ENCODE measurements around the gene HECTD3.

The HECTD3 gene

GRCh38 chr1:44995467-44996238 is 15.5 kb downstream of the HECTD3 start:
- H4K91ac ChIP-seq (ENCODE audit: low read depth, low read length) = no peak overlapping the region
- H3K36me3 ChIP-seq (ENCODE audit: control insufficient read depth in 1 of 2, insufficient read depth in 2 of 2, low read length in 2 of 2) = no peaks in the 10 kb centered on the region
- H2BK12ac ChIP-seq (ENCODE audit: low read length) = no peak overlapping the region
- H2BK5ac ChIP-seq (ENCODE audit: low read depth, low read length, poor library complexity) = no peak overlapping the region
- H2AFZ ChIP-seq (ENCODE audit: insufficient read depth, low read length, poor library complexity) = no peak overlapping the region
- no peak for DNase-seq
- WGBS (ENCODE audit: extremely low coverage, insufficient coverage, insufficient read length) = no CpG with 5 or more reads among the region's 7 CpGs
- H3K4me3 ChIP-seq (ENCODE audit: low read depth, low read length) = no peak overlapping the region
- H3K27me3 ChIP-seq (ENCODE audit: insufficient read depth, low read length) = no peaks in the 10 kb centered on the region
- H3K79me1 ChIP-seq (ENCODE audit: low read length) = no peaks in the 10 kb centered on the region
- H3K23ac ChIP-seq (ENCODE audit: low read length) = no peak overlapping the region
- H3K4me1 ChIP-seq (ENCODE audit: control insufficient read depth in 1 of 2, insufficient read depth in 2 of 2, low read length in 2 of 2) = no peaks in the 10 kb centered on the region
- no peak overlapping the region for H3K27ac ChIP-seq (ENCODE audit: low read depth, low read length)
- no peak overlapping the region for H3K9ac ChIP-seq (ENCODE audit: low read length)
- H3K18ac ChIP-seq (ENCODE audit: low read length) = no peak overlapping the region
- H3K9me3 ChIP-seq (ENCODE audit: insufficient read depth, low read depth, low read length) = no peaks in the 10 kb centered on the region
- no peak overlapping the region for H2AK5ac ChIP-seq (ENCODE audit: low read length)
- no peak overlapping the region for H4K12ac ChIP-seq (ENCODE audit: low read depth, low read length)
- H3K14ac ChIP-seq (ENCODE audit: low read length) = no peak overlapping the region
- H3K79me2 ChIP-seq (ENCODE audit: control insufficient read depth, insufficient read depth, low read length, poor library complexity) = no peaks in the 10 kb centered on the region
- H3K4me2 ChIP-seq (ENCODE audit: low read length) = no peak overlapping the region
- no peak overlapping the region for H3K4ac ChIP-seq (ENCODE audit: low read depth, low read length)
- no peak overlapping the region for H4K8ac ChIP-seq (ENCODE audit: low read depth, low read length)
- no peak overlapping the region for H2BK120ac ChIP-seq (ENCODE audit: insufficient read depth, low read length, poor library complexity)

DNA sequence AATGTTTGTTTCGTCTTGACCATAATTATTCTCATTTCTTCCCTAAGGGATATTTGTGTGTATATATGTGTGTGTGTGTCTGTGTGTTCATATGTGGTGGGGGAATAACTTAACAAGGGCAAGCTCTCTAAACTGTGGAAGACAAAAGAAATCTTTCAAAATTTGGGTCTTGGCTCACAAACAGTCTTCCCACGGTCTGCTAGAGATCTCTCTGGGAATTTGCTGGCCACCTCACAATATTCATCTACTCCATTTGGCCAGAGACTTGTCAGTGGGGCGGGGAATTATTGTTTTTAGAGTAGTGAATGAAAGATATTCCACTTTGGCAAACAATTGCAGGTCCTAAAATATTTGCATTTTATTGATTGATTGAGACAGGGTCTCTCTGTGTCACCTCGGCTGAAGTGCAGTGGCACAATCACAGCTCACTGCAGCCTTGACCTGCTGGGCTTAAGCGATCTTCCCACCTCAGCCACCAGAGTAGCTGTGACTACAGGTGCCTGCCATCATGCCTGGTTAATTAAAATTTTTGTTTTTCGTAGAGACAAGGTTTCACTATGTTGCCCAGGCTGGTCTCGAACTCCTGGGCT is 16.7 kb downstream of the HECTD3 start:
- H3K4me1 ChIP-seq (ENCODE audit: control insufficient read depth in 1 of 2, insufficient read depth in 2 of 2, low read length in 2 of 2) = no peaks in the 10 kb centered on the region
- H2BK12ac ChIP-seq (ENCODE audit: low read length) = no peak overlapping the region
- H3K27ac ChIP-seq (ENCODE audit: low read depth, low read length) = no peak overlapping the region
- H3K9ac ChIP-seq (ENCODE audit: low read length) = no peak overlapping the region
- no peak overlapping the region for H3K4ac ChIP-seq (ENCODE audit: low read depth, low read length)
- no peaks in the 10 kb centered on the region for H3K9me3 ChIP-seq (ENCODE audit: insufficient read depth, low read depth, low read length)
- H4K12ac ChIP-seq (ENCODE audit: low read depth, low read length) = no peak overlapping the region
- H2AFZ ChIP-seq (ENCODE audit: insufficient read depth, low read length, poor library complexity) = no peak overlapping the region
- no peak overlapping the region for H3K14ac ChIP-seq (ENCODE audit: low read length)
- no CpG with 5 or more reads among the region's 7 CpGs for WGBS (ENCODE audit: extremely low coverage, insufficient coverage, insufficient read length)
- no peak overlapping the region for H4K91ac ChIP-seq (ENCODE audit: low read depth, low read length)
- DNase-seq = no peak
- H2AK5ac ChIP-seq (ENCODE audit: low read length) = no peak overlapping the region
- H3K23ac ChIP-seq (ENCODE audit: low read length) = no peak overlapping the region
- no peak overlapping the region for H2BK5ac ChIP-seq (ENCODE audit: low read depth, low read length, poor library complexity)
- H3K36me3 ChIP-seq (ENCODE audit: control insufficient read depth in 1 of 2, insufficient read depth in 2 of 2, low read length in 2 of 2) = no peaks in the 10 kb centered on the region
- no peak overlapping the region for H3K4me2 ChIP-seq (ENCODE audit: low read length)
- no peaks in the 10 kb centered on the region for H3K79me1 ChIP-seq (ENCODE audit: low read length)
- H3K27me3 ChIP-seq (ENCODE audit: insufficient read depth, low read length) = no peaks in the 10 kb centered on the region
- no peak overlapping the region for H2BK120ac ChIP-seq (ENCODE audit: insufficient read depth, low read length, poor library complexity)
- H3K18ac ChIP-seq (ENCODE audit: low read length) = no peak overlapping the region
- no peak overlapping the region for H4K8ac ChIP-seq (ENCODE audit: low read depth, low read length)
- no peaks in the 10 kb centered on the region for H3K79me2 ChIP-seq (ENCODE audit: control insufficient read depth, insufficient read depth, low read length, poor library complexity)
- H3K4me3 ChIP-seq (ENCODE audit: low read depth, low read length) = no peak overlapping the region

DNA sequence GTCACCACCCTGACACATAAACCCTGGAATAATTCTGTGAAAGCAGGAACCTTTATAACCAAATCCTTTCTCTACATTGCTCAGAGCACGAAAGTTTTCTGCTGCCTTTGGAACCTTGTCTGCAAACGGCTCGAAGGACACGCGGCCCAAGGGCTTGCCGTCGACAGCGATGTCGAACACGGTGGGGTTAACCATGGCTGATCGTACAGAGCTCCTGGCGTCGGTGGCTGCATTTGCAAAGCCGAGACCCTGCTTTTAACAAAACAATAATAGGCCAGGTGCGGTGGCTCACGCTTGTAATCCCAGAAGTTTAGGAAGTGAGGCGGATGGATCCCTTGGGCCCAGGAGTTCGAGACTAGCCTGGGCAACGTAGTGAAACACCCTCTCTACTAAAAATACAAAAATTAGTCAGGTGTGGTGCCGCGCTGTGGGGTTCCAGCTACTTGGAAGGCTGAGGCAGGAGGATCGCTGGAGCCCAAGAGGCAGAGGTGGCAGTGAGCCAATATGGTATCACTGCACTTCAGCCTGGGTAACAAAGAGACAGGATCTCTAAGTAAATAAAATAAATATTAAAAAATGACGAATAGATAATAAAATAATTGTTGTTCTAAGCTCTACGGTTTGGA is 22.5 kb downstream of the HECTD3 start:
- Histone ChIP-seq H3K27me3 (ENCODE audit: insufficient read depth, low read length) (no peaks in the 10 kb centered on the region), H3K4me1 (ENCODE audit: control insufficient read depth in 1 of 2, insufficient read depth in 2 of 2, low read length in 2 of 2) (peaks cover 5 to 6% of the 10 kb centered on the region in 2 experiments), H3K14ac (ENCODE audit: low read length) (no peak overlapping the region), H2AK5ac (ENCODE audit: low read length) (no peak overlapping the region), H4K8ac (ENCODE audit: low read depth, low read length) (no peak overlapping the region), H3K23ac (ENCODE audit: low read length) (no peak overlapping the region), H2BK5ac (ENCODE audit: low read depth, low read length, poor library complexity) (no peak overlapping the region), H3K79me2 (ENCODE audit: control insufficient read depth, insufficient read depth, low read length, poor library complexity) (peaks cover 1% of the 10 kb centered on the region), H3K79me1 (ENCODE audit: low read length) (peaks cover 2% of the 10 kb centered on the region), H2BK120ac (ENCODE audit: insufficient read depth, low read length, poor library complexity) (no peak overlapping the region), H2AFZ (ENCODE audit: insufficient read depth, low read length, poor library complexity) (no peak overlapping the region), H3K4me3 (ENCODE audit: low read depth, low read length) (no peak overlapping the region), H3K4me2 (ENCODE audit: low read length) (no peak overlapping the region), H3K18ac (ENCODE audit: low read length) (no peak overlapping the region), H3K4ac (ENCODE audit: low read depth, low read length) (no peak overlapping the region), H4K12ac (ENCODE audit: low read depth, low read length) (no peak overlapping the region), H3K9ac (ENCODE audit: low read length) (no peak overlapping the region), H3K27ac (ENCODE audit: low read depth, low read length) (no peak overlapping the region), H3K36me3 (ENCODE audit: control insufficient read depth in 1 of 2, insufficient read depth in 2 of 2, low read length in 2 of 2) (no peaks in the 10 kb centered on the region), H2BK12ac (ENCODE audit: low read length) (no peak overlapping the region), H4K91ac (ENCODE audit: low read depth, low read length) (no peak overlapping the region), H3K9me3 (ENCODE audit: insufficient read depth, low read depth, low read length) (peaks cover 1% of the 10 kb centered on the region)
- DNase-seq = no peak
- 100% methylated on average over 2 of the region's 24 CpGs for WGBS (ENCODE audit: extremely low coverage, insufficient coverage, insufficient read length)

DNA sequence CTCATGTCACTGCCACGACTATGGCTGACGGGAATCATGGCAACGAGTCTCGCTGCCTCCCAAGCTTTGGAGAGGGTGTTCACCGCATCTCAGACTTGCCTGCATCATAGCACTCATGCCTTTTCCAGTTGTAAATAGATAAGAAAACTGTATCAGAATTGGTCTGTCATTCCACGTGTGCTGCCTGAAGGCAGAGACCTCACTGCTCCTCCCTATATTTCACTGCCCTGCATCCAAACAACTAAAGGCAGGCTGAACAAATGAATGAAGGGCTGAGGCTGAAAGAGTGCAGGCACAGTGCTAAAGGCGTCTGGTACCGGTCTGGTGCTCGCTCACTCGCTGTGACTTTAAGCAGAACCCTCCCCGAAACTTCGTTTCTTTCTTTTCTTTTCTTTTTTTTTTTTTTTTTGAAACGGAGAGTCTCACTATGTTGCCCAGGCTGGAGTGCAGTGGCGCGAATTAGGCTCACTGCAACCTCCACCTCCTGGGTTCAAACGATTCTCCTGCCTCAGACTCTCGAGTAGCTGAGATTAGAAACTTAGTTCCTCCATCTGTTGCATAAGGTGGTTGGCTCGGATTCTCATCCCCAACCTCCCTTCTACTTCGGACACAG is 25.3 kb downstream of the HECTD3 start:
- Histone ChIP-seq H3K9ac (ENCODE audit: low read length) (peak overlapping the region; percentile 90), H3K36me3 (ENCODE audit: control insufficient read depth in 1 of 2, insufficient read depth in 2 of 2, low read length in 2 of 2) (peaks cover 0 to under 1% of the 10 kb centered on the region in 2 experiments), H4K12ac (ENCODE audit: low read depth, low read length) (peak overlapping the region; percentile 46), H3K23ac (ENCODE audit: low read length) (no peak overlapping the region), H3K4me2 (ENCODE audit: low read length) (peak overlapping the region; percentile 78), H2AK5ac (ENCODE audit: low read length) (no peak overlapping the region), H3K14ac (ENCODE audit: low read length) (peak overlapping the region; percentile 33), H2BK12ac (ENCODE audit: low read length) (no peak overlapping the region), H3K18ac (ENCODE audit: low read length) (peak overlapping the region; percentile 24), H2BK120ac (ENCODE audit: insufficient read depth, low read length, poor library complexity) (no peak overlapping the region), H3K4ac (ENCODE audit: low read depth, low read length) (peak overlapping the region; percentile 30), H3K4me1 (ENCODE audit: control insufficient read depth in 1 of 2, insufficient read depth in 2 of 2, low read length in 2 of 2) (peaks cover 5 to 6% of the 10 kb centered on the region in 2 experiments), H3K27me3 (ENCODE audit: insufficient read depth, low read length) (no peaks in the 10 kb centered on the region), H2BK5ac (ENCODE audit: low read depth, low read length, poor library complexity) (no peak overlapping the region), H3K9me3 (ENCODE audit: insufficient read depth, low read depth, low read length) (peaks cover 1% of the 10 kb centered on the region), H2AFZ (ENCODE audit: insufficient read depth, low read length, poor library complexity) (peak overlapping the region; percentile 58), H3K79me1 (ENCODE audit: low read length) (peaks cover 2% of the 10 kb centered on the region), H3K27ac (ENCODE audit: low read depth, low read length) (no peak overlapping the region), H4K91ac (ENCODE audit: low read depth, low read length) (no peak overlapping the region), H3K79me2 (ENCODE audit: control insufficient read depth, insufficient read depth, low read length, poor library complexity) (peaks cover 1% of the 10 kb centered on the region), H3K4me3 (ENCODE audit: low read depth, low read length) (peak overlapping the region; percentile 95), H4K8ac (ENCODE audit: low read depth, low read length) (peak overlapping the region; percentile 63)
- WGBS (ENCODE audit: extremely low coverage, insufficient coverage, insufficient read length) = no CpG with 5 or more reads among the region's 19 CpGs
- peak; percentile 64 to 77 for DNase-seq
